HG02610 (cell line): ENCODE data around the gene SLC41A3.

ENCODE experiments used
- ATAC-seq: cut with Tn5 transposase; IDR thresholded peaks from one replicate; pipeline ENCODE4 v1.9.1; 2021; ENCODE audit warnings: mild to moderate bottlenecking, moderate library complexity; ENCODE audit not compliant: unreplicated experiment

Gene SLC41A3

DNA sequence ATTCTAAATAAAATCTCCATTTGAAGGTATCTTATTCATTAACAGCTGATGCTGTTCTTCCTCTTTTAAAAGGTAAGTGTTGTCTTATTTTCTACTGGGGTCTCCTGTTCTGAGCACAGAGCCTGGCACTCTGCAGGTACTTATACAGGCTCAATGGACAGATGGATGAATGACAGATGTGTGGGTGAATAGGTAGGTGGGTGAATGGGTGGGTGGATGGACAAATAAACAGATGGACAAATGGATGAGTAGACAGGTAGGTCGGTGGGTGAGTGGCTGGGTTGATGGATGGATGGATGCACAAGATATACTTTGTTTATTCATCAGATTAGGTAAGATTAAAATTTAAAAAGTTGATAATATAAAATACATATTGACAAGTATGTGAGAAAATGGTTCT is 53.5 kb downstream of the SLC41A3 start:
- ATAC-seq = no peak

DNA sequence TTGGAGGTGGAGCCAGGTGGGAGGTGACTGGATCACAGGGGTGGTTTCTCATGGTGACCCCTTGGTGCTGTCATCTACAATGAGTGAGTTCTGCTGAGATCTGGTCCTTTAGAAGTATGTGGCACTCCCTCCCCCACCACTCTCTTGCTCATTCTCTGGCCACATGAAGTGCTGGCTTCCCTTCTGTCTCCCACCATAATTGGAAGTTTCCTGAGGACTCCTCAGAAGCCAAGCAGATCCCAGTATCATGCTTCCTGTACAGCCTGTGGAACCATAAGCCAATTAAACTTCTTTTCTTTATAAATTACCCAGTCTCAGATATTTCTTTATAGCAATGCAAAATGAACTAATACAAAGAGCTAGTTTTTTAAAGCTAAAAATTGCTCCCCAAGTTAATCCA is 54.7 kb downstream of the SLC41A3 start:
- no peak for ATAC-seq

DNA sequence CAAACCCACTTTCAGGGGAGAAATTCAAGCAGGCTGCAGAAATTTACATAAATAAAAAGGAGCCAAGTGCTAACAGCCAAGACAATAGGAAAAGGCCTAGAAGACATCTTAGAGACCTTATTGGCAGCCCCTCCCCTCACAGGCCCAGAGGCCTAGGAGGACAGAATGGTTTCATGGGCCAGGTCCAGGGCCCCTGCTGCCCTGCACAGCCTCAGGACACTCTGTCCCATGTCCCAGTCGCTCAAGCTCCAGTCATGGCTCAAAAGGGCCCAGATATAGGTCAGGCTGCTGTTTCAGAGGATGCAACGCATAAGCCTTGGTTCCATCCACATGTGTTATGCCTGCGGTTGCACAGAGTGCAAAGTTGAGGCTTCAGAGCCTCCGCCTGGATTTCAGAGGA is 55.8 kb downstream of the SLC41A3 start:
- no peak for ATAC-seq

DNA sequence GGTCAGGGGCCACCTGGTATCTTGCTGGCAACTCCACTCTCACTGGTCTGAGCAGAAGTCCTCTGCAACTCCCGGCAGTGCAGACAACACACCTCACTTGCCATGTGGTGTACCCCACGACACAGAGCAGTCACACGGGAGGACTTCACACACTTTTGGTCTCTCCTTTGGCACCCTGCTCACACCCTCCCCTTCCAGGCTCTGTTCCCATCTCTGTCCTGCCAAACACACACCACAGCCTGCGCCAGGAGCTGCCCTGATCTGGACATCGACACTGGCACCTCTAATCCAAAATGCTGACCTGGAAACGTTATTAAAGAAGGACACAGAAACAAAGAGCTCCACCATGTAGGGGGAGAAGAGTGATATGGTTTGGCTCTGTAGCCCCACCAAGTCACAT is 57.2 kb downstream of the SLC41A3 start:
- ATAC-seq = no peak

DNA sequence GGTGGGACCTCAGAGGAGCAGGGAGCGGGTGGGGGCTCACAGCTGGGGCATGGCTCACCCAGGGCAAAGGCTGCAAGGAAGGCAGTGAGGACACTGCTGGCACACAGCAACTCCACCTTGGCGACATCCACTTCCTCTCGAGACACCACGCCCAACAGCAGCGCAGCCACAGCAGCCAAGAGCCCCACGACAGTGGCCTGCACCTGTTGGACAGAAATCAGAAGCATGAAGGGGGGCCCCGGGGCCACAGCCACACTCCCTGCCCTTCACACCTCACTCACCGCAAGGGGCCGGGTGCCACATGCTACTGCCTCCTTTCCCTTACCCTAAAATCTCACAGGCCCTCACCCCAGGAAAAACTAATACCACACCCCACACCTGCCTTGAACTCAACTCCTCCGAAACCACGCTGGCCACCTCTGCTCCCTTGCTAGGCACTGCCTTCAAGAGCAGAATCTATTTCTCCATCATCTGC is 57.6 kb downstream of the SLC41A3 start:
- no peak for ATAC-seq

DNA sequence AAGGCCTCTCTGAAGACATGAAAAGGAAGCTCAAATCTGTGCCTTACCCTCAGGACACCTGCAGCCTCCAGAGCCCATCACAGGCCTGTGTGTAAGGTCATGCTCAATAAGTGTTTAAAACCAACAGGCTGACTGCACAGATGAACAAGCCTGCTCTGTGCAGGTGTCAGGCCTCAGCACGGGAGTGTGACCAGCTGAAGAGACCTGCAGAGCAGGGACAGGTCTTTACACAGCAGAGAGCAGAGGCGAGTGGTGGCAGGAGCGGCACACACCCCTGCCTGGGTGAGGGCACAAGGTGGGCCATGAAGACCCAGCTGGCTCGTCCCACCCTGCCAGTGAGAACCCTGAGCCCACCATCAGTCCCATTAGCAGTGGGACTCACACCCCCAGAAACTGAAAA is 58.1 kb downstream of the SLC41A3 start:
- no peak for ATAC-seq

DNA sequence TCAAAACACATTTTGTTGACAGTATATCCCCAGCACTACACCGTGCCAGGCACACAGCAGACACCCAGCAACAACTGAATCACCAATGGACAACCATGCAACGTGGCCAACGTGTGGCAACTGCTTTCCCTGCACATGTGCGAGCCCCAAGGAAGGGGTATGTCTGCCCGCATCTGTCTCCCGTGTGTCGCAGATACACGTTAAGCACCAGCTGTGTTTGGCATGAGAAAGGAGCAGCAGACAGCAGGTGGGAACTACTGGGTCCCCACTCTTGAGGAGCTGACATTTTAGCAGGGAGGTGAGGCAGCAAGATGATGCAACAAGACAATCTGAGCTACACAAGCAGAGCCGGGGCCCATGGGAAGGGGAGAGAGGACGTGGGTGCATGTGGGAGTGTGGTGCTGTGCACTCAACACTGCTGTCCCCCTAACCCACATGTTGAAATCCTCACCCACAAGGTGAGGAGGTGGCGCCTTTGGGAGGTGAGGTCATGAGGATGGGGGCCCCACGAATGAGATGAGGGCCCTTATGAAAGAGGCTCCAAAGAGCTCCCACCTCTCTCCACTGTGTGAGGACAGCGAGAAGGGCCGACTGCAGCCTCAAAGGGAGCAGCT is 58.7 kb downstream of the SLC41A3 start:
- ATAC-seq = no peak

DNA sequence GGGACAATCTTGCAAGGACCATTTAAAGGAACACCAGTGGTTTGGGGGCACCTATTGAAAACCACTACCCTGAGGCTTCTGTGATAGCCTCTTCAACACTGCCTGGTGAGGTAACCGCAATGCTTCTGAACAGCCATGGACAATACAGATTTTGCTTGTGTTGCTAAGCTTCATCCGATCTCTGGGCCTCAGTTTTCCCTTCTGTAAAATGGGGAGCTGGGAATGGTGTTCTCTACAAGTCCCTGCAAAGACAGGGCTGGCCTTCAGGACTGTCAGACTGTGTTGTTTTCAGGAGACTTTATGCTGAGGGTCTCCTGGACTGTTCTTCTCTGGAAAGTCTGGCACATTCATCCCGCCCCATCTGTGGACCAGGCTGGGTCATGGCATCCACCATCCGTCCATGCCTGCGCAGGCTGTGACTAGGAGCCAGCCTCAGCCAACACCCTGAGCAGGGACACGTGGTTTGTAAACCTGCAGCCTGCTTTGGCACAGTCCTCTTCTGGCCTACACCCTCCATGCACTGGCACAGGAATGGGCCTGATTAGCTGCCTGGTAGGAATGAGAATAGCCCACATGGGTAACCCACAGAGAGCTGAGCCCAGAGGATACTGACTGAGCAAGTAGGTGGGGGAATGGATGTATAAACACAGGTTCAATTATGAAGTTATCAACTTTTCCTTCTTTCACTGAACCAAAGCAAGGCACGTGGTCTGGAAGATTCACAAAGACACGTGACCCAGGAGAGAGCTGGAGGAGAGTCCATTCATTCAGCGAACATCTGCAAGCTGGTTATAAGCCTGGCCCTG is 59.7 kb downstream of the SLC41A3 start:
- no peak for ATAC-seq

DNA sequence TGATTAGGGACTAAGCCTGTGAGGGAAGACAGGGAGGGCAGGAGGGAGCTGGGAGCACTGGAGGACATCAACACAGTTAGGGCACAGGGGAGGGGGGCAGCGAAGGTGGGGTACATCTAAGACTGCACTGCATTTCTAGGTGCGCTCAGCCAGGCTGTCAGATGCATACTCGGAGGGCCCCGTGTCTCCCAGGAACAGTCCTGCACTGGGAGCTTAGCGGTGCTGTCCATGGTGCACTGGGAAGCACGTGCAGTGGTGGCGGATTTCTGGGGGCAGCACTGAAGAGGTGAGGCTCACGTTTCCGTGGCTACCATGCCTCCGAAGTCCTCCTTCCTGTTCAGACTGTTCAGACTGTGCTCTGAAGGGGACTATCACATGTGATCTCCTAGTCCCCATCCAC is 60.5 kb downstream of the SLC41A3 start:
- ATAC-seq = no peak

DNA sequence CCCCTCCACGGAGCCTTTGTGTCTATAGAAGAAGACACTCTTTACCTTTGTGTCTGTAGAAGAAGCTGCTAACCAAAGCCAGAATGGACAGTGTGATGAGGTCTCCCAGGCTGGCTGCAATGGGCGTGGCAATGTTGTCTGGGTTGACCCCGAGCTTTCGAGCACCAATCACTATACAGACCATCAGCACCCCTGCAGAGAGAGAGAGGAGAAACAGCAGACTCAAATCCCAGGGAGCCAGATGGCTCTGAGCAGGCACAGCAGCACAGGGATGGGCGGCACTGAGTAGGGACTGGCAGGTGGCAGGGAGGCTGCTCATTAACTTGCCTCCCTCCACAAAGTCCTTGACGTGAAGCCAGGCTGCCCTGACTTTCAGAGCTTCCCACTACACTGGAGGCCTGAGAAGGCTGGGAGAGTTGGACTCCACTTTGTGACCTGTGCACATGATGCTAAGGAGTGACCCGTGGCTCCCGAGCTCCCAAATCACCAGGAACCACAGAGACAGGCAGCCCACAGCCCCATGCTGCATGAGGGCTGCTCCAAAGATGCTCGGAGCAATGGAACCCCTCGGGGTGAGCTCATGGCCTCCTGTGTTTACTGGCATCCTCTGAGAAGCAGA is 61.1 kb downstream of the SLC41A3 start:
- ATAC-seq = no peak

DNA sequence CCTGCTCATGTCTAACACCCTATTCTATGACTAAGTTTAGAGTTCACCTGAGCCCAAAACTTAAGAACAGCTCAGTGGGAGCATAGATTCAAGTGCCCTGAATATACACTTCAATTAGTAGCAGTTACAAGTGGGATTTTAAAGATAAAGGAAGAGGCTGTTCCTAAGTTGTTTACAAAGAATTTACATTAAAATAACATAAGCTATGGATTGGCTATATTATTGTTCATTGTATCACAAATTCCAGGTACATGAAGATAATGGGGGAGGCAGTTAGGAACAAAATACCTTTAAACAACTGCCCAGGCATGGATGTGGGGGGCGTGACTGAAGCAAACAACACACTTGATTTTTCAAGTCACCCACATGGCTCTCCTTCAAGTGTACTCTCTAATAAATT is 62.2 kb downstream of the SLC41A3 start:
- no peak for ATAC-seq

DNA sequence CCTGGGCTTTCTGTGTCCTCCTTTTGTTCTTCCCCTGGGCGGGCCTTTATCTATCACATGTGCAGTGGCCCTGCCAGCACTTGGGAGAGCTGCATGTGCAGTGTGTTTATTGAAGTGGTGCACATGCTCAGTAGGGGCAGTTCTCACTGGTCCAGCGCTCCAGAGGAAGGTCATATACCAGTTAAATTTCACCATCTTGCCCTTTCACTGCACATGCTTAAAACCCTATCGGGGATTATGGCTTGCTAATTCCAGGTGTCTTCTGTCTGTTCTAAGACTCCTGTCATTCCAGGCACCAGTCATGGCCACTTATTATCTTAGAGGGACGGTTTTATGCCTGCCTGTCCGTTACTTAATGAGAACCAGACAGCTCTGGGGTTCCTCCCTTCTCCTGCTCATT is 62.7 kb downstream of the SLC41A3 start:
- no peak for ATAC-seq

DNA sequence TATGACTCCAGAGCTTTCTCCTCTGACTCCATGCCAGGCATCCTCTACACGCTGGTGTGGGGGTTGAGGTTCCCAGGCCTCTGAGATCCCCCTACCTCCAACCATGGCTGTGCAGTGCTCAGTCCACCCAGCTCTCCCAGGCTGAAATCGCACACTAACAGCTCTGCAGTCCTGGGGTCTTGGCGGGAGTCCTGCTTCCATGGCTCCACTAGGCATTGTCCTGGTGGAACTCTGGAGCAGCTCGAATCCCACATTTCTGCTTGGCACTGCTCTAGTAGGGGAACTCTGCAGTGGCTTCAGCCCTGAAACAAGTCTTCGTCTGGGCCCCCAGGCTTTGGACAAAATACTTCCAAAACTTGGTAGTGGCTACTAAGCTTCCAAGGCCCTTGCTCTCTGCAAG is 64.2 kb downstream of the SLC41A3 start:
- no peak for ATAC-seq

DNA sequence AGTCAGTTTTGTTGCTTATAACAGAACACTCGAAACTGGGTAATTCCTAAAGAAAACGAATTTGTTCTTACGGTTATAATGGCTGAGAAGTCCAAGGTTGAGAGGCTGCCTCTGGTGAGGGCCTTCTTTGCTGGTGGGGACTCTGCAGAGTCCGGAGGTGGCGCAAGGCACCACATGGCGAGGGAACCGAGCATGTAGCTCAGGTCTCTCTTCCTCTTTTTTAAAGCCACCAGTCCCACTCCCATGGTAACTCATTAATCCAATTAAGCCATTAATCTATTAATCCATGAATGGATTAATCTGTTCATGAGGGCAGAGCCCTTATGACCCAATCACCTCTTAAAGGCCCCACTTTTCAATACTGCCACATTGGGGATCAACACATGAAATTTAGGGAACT is 64.9 kb downstream of the SLC41A3 start:
- no peak for ATAC-seq

DNA sequence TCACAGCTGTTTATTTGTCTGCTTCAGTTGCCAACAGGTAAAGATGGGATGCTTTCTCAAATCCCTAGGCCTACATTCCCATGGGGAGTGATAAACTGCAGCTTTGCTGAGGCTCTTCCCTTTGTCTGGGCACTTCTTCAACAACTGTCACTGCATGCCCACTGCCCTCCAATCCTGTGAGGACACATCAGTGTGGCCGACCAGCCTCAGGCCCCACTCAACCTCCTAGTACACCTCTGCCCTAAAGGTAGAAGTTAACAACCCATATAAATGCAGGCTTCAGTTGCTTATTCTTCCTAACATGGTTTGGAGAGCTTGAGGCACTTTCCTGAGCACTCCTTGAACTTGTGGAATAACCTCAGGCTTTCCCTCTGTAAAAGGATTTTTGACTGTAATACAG is 65.4 kb downstream of the SLC41A3 start:
- ATAC-seq = no peak

DNA sequence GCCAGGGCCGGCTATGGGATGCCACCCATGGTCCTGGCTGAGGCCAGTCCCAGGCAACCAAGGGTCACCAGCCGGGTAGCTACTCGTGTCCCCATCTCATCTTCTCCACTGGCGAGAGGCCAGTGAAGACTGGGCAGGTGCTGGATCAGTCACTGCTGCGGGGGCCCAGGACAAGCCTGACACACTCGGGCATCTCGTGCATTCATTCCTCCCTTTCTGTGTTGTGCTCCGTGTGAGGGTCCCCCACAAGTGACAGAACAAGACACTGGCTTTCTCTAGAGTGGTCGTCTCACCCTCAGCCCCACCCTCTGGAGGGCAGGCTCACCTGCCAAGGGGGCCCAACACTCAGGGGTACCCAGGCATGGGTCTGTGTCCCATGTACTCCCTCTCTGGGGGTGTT is 66.6 kb downstream of the SLC41A3 start:
- ATAC-seq = no peak

DNA sequence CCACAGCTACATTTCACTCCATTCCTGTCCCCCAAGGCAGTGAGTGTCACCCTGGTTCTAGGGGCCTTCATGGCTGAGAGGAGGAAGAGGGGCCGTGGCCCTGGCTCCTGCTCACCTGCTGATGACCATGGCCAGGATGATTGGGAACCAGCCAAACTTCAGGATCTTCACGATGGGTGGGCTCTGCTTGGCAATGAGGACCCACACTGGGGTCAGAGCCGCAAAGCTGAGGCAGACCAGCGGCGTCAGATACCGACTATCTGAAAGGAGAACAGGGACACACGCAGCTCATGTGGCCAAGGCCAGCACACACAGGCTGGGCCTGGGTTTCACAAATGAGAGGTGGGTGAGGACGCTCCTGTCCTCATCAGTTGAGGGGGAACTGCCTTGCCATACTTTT is 67.3 kb downstream of the SLC41A3 start:
- no peak for ATAC-seq

DNA sequence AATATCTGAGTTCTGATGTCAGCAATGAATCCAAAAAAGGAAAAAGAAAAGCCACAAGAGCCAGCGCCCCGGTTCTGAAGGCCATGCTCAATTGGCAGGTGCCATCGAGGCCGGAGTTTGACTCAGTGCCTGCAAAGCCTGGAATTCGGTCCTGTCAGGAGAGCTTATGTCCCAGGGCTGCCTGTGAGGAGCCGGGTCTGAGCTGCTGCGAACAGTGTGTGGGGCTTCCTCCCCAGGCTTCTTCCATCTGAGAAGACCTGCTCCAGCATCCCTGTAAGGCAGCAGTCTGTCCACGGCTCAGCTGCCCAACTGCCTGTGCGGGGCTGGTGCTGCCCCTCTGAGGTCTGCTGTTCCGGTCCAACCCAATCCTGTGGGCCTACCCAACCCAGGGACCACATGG is 68.8 kb downstream of the SLC41A3 start:
- no peak for ATAC-seq

DNA sequence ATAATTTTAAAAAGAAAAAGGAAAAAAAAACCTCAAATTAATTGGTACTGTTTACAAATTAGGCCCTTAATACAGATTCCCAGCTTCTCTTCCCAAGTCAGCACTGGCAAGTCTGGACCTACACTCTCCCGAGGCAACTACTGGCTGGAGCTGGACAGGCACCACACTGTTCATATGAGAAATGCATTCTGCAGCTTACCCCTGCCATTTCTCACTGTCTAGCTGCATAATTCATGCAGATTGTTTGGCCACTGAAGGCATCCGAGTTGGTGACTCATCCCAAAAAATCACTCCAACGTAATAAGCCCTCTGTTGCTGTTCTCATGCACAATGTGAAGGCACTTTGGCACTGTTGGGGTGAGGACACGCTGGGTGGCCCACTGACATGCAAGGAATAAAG is 69.7 kb downstream of the SLC41A3 start:
- ATAC-seq = no peak

DNA sequence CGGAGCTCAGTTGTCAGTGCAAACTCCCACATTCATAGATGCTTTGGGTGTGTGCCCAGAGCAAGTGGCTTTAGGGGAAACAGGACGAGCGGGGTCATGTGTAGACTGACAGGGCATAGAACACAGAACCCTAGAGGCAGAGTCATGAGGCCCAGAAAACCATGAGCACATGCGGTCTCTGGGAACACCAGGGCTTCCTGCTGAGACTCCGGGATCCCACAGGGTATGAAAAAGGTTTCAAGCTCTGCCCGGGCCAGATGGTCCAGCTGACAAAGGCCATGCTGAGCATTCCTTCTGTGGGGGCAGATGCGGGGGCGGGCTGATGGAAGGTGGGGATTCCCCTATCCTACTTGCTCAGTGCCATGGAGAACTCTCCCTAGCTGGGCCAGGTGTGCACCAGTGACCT is 70.2 kb downstream of the SLC41A3 start:
- no peak for ATAC-seq

DNA sequence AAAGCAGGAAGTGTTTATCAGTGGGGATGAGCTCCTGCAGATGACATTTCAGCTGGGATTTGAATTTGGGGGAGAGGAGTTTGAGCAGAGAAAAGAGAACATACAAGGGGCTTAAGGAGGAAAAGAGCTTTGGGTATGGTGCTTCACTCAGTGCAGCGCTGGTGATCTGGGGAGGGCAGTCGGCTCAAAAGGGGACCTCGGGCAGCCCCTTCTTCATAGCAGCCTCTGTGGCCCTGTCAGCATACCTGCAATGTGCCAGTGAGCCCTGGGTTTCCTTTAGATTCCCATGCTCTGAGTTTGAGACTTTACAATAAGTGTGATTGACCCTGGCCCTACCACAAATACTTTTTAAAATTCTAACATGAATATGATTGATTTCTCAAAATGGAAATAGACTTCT is 74.7 kb downstream of the SLC41A3 start:
- no peak for ATAC-seq

DNA sequence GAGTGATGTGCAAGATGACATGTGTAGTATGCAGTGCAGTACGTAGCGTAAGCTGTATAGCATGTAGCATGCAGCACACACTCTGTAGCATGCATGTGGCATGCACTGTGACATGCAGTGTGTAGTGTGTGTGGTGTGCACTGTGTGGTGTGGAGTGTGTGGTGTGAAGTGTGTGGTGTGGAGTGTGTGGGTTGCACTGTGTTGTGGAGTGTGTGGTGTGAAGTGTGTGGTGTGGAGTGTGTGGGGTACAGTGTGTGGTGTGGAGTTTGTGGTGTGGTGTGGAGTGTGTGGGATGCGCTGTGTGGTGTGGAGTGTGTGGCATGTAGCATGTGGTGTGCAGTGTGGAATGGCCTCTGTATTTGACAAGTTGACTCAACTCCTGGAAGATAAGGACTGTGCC is 75.7 kb downstream of the SLC41A3 start:
- no peak for ATAC-seq
